Lung (tissue), 12 donors: ENCODE results near the gene PRX. TPM values are rescaled to one million over a fixed set of nuclear protein-coding genes. Genes with fewer than 3 reads are reported as not detected.

Source experiments
- ATAC-seq: fragments of 200-7000 bp; cut with Tn5 transposase; one replicate; pipeline ENCODE4 v1.9.1; 2020; ENCODE audit warnings: moderate number of reproducible peaks; ENCODE audit not compliant: insufficient read depth, low FRiP score
- DNase-seq, 3 donors: peaks; one replicate each; pipeline ENCODE4 v3.0.0-alpha.2; 2013 to 2017
- H3K27ac ChIP-seq, 2 donors: one replicate each; pipeline ENCODE4 v1.5.1; 2013; ENCODE audit warnings: mild to moderate bottlenecking in 2 of 2, moderate library complexity in 2 of 2, control low read depth in 1 of 2, inconsistent platforms in 1 of 2, low read depth in 1 of 2, low read length in 1 of 2
- H3K27me3 ChIP-seq, 3 donors: one replicate each; pipeline ENCODE4 v1.5.1; 2013; ENCODE audit warnings: low read length in 2 of 3; ENCODE audit not compliant: control insufficient read depth in 3 of 3, insufficient read depth in 3 of 3
- H3K36me3 ChIP-seq, 4 donors: one replicate each; pipeline ENCODE4 v1.5.1; 2013; ENCODE audit warnings: low read length in 4 of 4, mild to moderate bottlenecking in 1 of 4, moderate library complexity in 1 of 4; ENCODE audit not compliant: control insufficient read depth in 4 of 4, insufficient read depth in 4 of 4
- H3K4me1 ChIP-seq, 5 donors: one replicate each; pipeline ENCODE4 v1.5.1; 2013; ENCODE audit warnings: low read length in 5 of 5, mild to moderate bottlenecking in 2 of 5, moderate library complexity in 1 of 5; ENCODE audit not compliant: control insufficient read depth in 5 of 5, insufficient read depth in 5 of 5
- H3K4me3 ChIP-seq: one replicate; pipeline ENCODE4 v1.5.1; 2013; ENCODE audit warnings: mild to moderate bottlenecking, control low read depth, moderate library complexity
- H3K9ac ChIP-seq, 2 donors: one replicate each; pipeline ENCODE4 v1.5.1; 2013; ENCODE audit warnings: low read length in 2 of 2, control low read depth in 1 of 2; ENCODE audit not compliant: insufficient read depth in 1 of 2
- H3K9me3 ChIP-seq, 4 donors: one replicate each; pipeline ENCODE4 v1.5.1; 2013; ENCODE audit warnings: low read length in 3 of 4, mild to moderate bottlenecking in 1 of 4, moderate library complexity in 1 of 4; ENCODE audit not compliant: control insufficient read depth in 4 of 4, insufficient read depth in 3 of 4
- WGBS, 2 donors: extraction: QIAGEN DNeasy Blood & Tissue Kit; methylation state at CpG; one replicate each; pipeline ENCODE4 v1.1.7; 2013; 5-methylcytosine and 5-hydroxymethylcytosine counted together
- polyA plus RNA-seq, 2 donors: library from polyadenylated mRNA; stranded (reverse); fragments of 200-250 nt; gene quantifications; one replicate each; pipeline ENCODE4 v1.2.1, GENCODE V29; 2013
- total RNA-seq, 2 donors: library from RNA; depleted of rRNA in 1 of 2; stranded (reverse); fragments of >200 nt in 1 of 2; gene quantifications; one replicate each; pipeline ENCODE4 v1.2.1, GENCODE V29; 2014 to 2021
- TF ChIP-seq, protein P1 (sequence below): IDR thresholded peaks from 2 replicates; pipeline ENCODE4 v1.5.1; 2012; ENCODE audit warnings: mild to moderate bottlenecking; ENCODE audit errors: control extremely low read depth, extremely low read depth
- donor health status: control.
- donor health status: control.
- donor health status: Bipolar disorder and iron deficiency.
- donor health status: healthy.
- donor health status: DM: yes; HTN: yes; CAD: no.

PRX gene
- total and polyA plus RNA-seq, 4 donors = 16.9 to 43.8 (median 27.9) TPM

DNA sequence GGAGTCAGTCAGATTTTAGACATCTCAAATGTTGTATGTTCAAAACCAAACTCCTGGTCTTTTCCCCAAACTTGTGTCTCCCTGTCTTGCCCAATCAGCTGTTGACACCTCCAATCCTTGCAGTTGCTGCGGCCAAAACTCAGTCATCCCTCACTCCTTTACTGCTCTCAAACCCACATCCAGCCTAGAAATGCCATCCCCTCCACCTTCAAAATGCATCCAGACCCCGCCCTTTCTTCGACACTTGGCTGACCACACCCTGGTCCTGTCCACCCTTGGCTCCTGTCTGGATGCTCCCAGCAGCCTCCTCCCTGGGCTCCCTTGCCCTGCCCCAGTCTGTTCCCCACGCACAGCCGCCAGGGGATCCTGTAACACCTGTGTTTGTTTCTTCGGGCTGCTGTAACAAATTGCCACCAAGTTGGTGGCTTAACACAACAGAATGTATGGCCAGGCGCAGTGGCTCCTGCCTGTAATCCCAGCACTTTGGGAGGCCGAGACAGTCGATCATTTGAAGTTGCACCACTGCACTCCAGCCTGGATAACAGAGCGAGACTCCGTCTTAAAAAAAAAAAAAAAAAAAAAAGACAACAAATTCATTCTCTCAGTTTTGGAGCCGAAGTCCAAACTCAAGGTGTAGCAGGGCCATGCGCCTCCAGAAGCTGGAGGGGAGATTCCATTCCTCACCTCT is 53.0 kb downstream of the PRX start:
- Histone ChIP-seq H3K36me3 (peaks cover 0 to 2% (median under 1%) of the 10 kb centered on the region in 4 donors), H3K9ac (no peak overlapping the region), H3K4me1 (peaks cover 0 to 10% (median 3%) of the 10 kb centered on the region in 5 donors), H3K27me3 (no peaks in the 10 kb centered on the region), H3K4me3 (no peak overlapping the region), H3K27ac (no peak overlapping the region), H3K9me3 (no peaks in the 10 kb centered on the region)
- TF ChIP-seq, protein P1, sequence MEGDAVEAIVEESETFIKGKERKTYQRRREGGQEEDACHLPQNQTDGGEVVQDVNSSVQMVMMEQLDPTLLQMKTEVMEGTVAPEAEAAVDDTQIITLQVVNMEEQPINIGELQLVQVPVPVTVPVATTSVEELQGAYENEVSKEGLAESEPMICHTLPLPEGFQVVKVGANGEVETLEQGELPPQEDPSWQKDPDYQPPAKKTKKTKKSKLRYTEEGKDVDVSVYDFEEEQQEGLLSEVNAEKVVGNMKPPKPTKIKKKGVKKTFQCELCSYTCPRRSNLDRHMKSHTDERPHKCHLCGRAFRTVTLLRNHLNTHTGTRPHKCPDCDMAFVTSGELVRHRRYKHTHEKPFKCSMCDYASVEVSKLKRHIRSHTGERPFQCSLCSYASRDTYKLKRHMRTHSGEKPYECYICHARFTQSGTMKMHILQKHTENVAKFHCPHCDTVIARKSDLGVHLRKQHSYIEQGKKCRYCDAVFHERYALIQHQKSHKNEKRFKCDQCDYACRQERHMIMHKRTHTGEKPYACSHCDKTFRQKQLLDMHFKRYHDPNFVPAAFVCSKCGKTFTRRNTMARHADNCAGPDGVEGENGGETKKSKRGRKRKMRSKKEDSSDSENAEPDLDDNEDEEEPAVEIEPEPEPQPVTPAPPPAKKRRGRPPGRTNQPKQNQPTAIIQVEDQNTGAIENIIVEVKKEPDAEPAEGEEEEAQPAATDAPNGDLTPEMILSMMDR = no peak
- no peak for DNase-seq
- WGBS, 2 donors = 92 to 96% methylated on average over 13 of the region's 13 CpGs
- ATAC-seq = no peak

DNA sequence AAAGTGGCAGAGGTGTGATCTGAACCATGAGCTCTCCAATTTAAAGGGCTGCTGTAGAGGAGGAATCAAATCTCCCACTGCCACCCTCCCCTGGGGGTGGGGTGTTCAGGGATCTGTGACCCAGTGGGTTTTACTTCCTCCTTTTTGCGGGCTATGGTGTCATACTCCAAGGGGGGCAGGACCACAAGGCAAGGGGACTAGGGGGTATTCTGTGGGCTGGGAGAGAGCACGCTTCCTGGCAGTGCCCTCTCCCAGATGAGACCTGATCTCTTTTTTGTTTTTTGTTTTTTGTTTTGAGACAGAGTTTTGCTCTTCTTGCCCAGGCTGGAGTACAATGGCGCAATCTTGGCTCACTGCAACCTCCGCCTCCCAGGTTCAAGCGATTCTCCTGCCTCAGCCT is 54.4 kb downstream of the PRX start:
- 25 to 74% methylated on average over 4 to 5 of the region's 5 CpGs for WGBS, 2 donors
- H3K4me3 ChIP-seq = no peak overlapping the region
- no peaks in the 10 kb centered on the region for H3K27me3 ChIP-seq
- H3K27ac ChIP-seq = no peak overlapping the region
- H3K9ac ChIP-seq = no peak overlapping the region
- TF ChIP-seq, protein P1 = no peak
- H3K4me1 ChIP-seq = peaks cover 0 to 9% (median 3%) of the 10 kb centered on the region in 5 donors
- H3K36me3 ChIP-seq = peaks cover 0 to 2% (median under 1%) of the 10 kb centered on the region in 4 donors
- ATAC-seq (no peak), DNase-seq (peak in 1 of 3 donors; percentile 6)
- no peaks in the 10 kb centered on the region for H3K9me3 ChIP-seq

DNA sequence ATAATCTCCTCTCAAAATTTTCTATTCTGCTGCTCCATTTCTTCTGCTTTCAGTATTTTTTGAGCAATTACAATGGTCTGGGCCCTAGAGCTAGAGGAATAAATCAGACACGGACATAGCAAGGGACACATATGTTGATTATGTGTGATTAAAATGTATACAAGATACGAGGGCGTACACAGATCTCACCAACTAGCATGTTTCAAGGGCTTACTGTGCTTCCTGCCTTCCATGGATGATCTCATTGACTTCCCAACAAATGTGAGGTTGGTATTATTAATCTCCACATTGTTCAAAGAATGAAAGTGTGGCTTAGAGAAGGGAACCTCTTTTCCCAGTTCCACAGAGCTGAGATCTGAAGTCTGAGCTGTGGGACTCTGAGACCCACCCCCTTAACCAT is 55.5 kb downstream of the PRX start:
- Histone ChIP-seq H3K27ac (no peak overlapping the region), H3K9ac (no peak overlapping the region), H3K27me3 (no peaks in the 10 kb centered on the region), H3K4me1 (peaks cover 0 to 9% (median 3%) of the 10 kb centered on the region in 5 donors), H3K4me3 (no peak overlapping the region), H3K36me3 (peaks cover 0 to 4% (median under 1%) of the 10 kb centered on the region in 4 donors), H3K9me3 (no peaks in the 10 kb centered on the region)
- DNase-seq = peak in 1 of 3 donors; percentile 16
- TF ChIP-seq, protein P1 = no peak
- 70 to 79% methylated on average over 3 of the region's 3 CpGs for WGBS, 2 donors
- ATAC-seq = no peak
